SK-N-SH treated with all-trans-retinoic acid at 6 μM for 48 hours (cell line): ENCODE results near the gene PARS2.

Experiments used
- ATAC-seq: fragments of 200-7000 bp; cut with Tn5 transposase; 3 replicates; pipeline ENCODE4 v1.9.1; 2020; ENCODE audit warnings: mild to moderate bottlenecking, moderate library complexity
- ARNTL ChIP-seq: fragments of 450-650 bp; formaldehyde crosslinking; IDR thresholded peaks from 2 replicates; pipeline ENCODE4 v1.5.0; 2020; ENCODE audit warnings: low read depth, mild to moderate bottlenecking, moderate library complexity, borderline replicate concordance
- BACH2 ChIP-seq: fragments of 250-450 bp; sonication (Bioruptor Pico); IDR thresholded peaks from 2 replicates; pipeline ENCODE4 v1.9.0; 2021; ENCODE audit warnings: mild to moderate bottlenecking, borderline replicate concordance
- CSRNP3 ChIP-seq: fragments of 250-450 bp; sonication (Bioruptor Pico); IDR thresholded peaks from 2 replicates; pipeline ENCODE4 v1.5.1; 2021; ENCODE audit warnings: mild to moderate bottlenecking, moderate library complexity
- ESRRG ChIP-seq: fragments of 250-450 bp; sonication (Bioruptor Pico); IDR thresholded peaks from 2 replicates; pipeline ENCODE4 v1.6.1; 2021; ENCODE audit warnings: mild to moderate bottlenecking
- GLIS3 ChIP-seq: fragments of 250-450 bp; sonication (Bioruptor Pico); IDR thresholded peaks from 2 replicates; pipeline ENCODE4 v1.5.0; 2020; ENCODE audit warnings: mild to moderate bottlenecking, moderate library complexity
- ISL1 ChIP-seq: fragments of 250-450 bp; sonication (Bioruptor Pico); IDR thresholded peaks from 2 replicates; pipeline ENCODE4 v2.1.2; 2022; ENCODE audit warnings: mild to moderate bottlenecking, moderate library complexity
- OSR1 ChIP-seq: fragments of 250-450 bp; sonication (Bioruptor Pico); IDR thresholded peaks from 2 replicates; pipeline ENCODE4 v1.8.0; 2022; ENCODE audit warnings: moderate library complexity, mild to moderate bottlenecking, inconsistent platforms
- PATZ1 ChIP-seq: fragments of 250-450 bp; sonication (Bioruptor Pico); IDR thresholded peaks from 2 replicates; pipeline ENCODE4 v1.8.0; 2020; ENCODE audit warnings: mild to moderate bottlenecking, moderate library complexity, borderline replicate concordance
- POU6F1 ChIP-seq: fragments of 250-450 bp; sonication (Bioruptor Pico); IDR thresholded peaks from 2 replicates; pipeline ENCODE4 v1.8.0; 2021; ENCODE audit warnings: low read depth, mild to moderate bottlenecking, moderate library complexity, borderline replicate concordance
- PPARA ChIP-seq: fragments of 250-450 bp; sonication (Bioruptor Pico); IDR thresholded peaks from 2 replicates; pipeline ENCODE4 v1.5.0; 2020; ENCODE audit warnings: mild to moderate bottlenecking, borderline replicate concordance
- RARB ChIP-seq: fragments of 250-450 bp; sonication (Bioruptor Pico); IDR thresholded peaks from 2 replicates; pipeline ENCODE4 v1.8.0; 2021; ENCODE audit warnings: mild to moderate bottlenecking, moderate library complexity
- SNAI2 ChIP-seq: fragments of 250-450 bp; sonication (Bioruptor Pico); IDR thresholded peaks from 2 replicates; pipeline ENCODE4 v1.5.0; 2020; ENCODE audit warnings: mild to moderate bottlenecking, moderate library complexity
- TCF4 ChIP-seq: fragments of 250-450 bp; sonication (Bioruptor Pico); IDR thresholded peaks from 2 replicates; pipeline ENCODE4 v1.8.0; 2021; ENCODE audit warnings: mild to moderate bottlenecking, moderate library complexity, borderline replicate concordance
- TOX ChIP-seq: fragments of 250-450 bp; sonication (Bioruptor Pico); IDR thresholded peaks from 2 replicates; pipeline ENCODE4 v1.8.0; 2021; ENCODE audit warnings: mild to moderate bottlenecking, moderate library complexity, borderline replicate concordance
- TSHZ2 ChIP-seq: fragments of 250-450 bp; sonication (Bioruptor Pico); IDR thresholded peaks from 2 replicates; pipeline ENCODE4 v1.5.0; 2020; ENCODE audit warnings: mild to moderate bottlenecking, moderate library complexity
- ZC3H10 ChIP-seq: fragments of 250-450 bp; sonication (Bioruptor Pico); IDR thresholded peaks from 2 replicates; pipeline ENCODE4 v1.5.1; 2021; ENCODE audit warnings: mild to moderate bottlenecking, moderate library complexity
- ZFP3 ChIP-seq: fragments of 250-450 bp; sonication (Bioruptor Pico); IDR thresholded peaks from 2 replicates; pipeline ENCODE4 v1.5.0; 2020; ENCODE audit warnings: mild to moderate bottlenecking, moderate library complexity
- ZFP30 ChIP-seq: fragments of 450-650 bp; formaldehyde crosslinking; IDR thresholded peaks from 2 replicates; pipeline ENCODE4 v1.5.0; 2022; ENCODE audit warnings: mild to moderate bottlenecking, moderate library complexity
- ZNF565 ChIP-seq: fragments of 450-650 bp; formaldehyde crosslinking; conservative IDR thresholded peaks from 2 replicates; pipeline ENCODE4 v1.5.0; 2020; ENCODE audit warnings: low read depth, mild to moderate bottlenecking, moderate library complexity
- ZNF70 ChIP-seq: fragments of 450-650 bp; formaldehyde crosslinking; IDR thresholded peaks from 2 replicates; pipeline ENCODE4 v1.5.0; 2020; ENCODE audit warnings: mild to moderate bottlenecking, moderate library complexity
- ZNF8 ChIP-seq: fragments of 450-650 bp; formaldehyde crosslinking; IDR thresholded peaks from 2 replicates; pipeline ENCODE4 v1.5.0; 2020; ENCODE audit warnings: mild to moderate bottlenecking, moderate library complexity

The PARS2 gene

GRCh38 chr1:54786778-54787177 is 22.5 kb upstream of the PARS2 start (continued):
- TF ChIP-seq POU6F1 (CRISPR knock-in tag) (no peak), ZC3H10 (CRISPR knock-in tag) (no peak), PATZ1 (CRISPR knock-in tag) (no peak)
- TF ChIP-seq, all 23 proteins: peak for 0

- ATAC-seq, result no peak
- no peak for TF ChIP-seq ARNTL (CRISPR knock-in tag)
- TF ChIP-seq SNAI2, result no peak
- no peak for TF ChIP-seq ZFP30 (CRISPR knock-in tag)
- TF ChIP-seq ISL1 (CRISPR knock-in tag), result no peak
- TF ChIP-seq POU6F1 (CRISPR knock-in tag), result no peak
- no peak for TF ChIP-seq TSHZ2
- TF ChIP-seq RARB (CRISPR knock-in tag), result no peak
- no peak for TF ChIP-seq TOX (CRISPR knock-in tag)
- TF ChIP-seq ESRRG (CRISPR knock-in tag), result no peak
- no peak for TF ChIP-seq PPARA (CRISPR knock-in tag)
- TF ChIP-seq GLIS3, result no peak
- TF ChIP-seq OSR1 (CRISPR knock-in tag), result no peak
- TF ChIP-seq TCF4 (CRISPR knock-in tag), result no peak
- no peak for TF ChIP-seq BACH2 (CRISPR knock-in tag)
Observed at GRCh38 chr1:54784066-54784465, 19.7 kb upstream of the PARS2 start.

- TF ChIP-seq GLIS3 (no peak), ZFP30 (CRISPR knock-in tag) (no peak), PPARA (CRISPR knock-in tag) (no peak), ZNF8 (no peak), ZNF70 (CRISPR knock-in tag) (no peak), RARB (CRISPR knock-in tag) (no peak), ZFP3 (CRISPR knock-in tag) (no peak), ESRRG (CRISPR knock-in tag) (no peak), TCF4 (CRISPR knock-in tag) (no peak), OSR1 (CRISPR knock-in tag) (no peak), ZNF565 (CRISPR knock-in tag) (no peak), PATZ1 (CRISPR knock-in tag) (no peak), CSRNP3 (no peak), ZC3H10 (CRISPR knock-in tag) (no peak), TOX (CRISPR knock-in tag) (no peak), ISL1 (CRISPR knock-in tag) (no peak), POU6F1 (CRISPR knock-in tag) (no peak), SNAI2 (no peak)
- ATAC-seq, result no peak
Observed at GRCh38 chr1:54782588-54782987, 18.3 kb upstream of the PARS2 start.
